GM19043 (cell line): ENCODE measurements around the gene INSR.

Experiments
- ATAC-seq: cut with Tn5 transposase; IDR thresholded peaks from one replicate; pipeline ENCODE4 v1.9.1; 2021; ENCODE audit warnings: low read depth; ENCODE audit not compliant: unreplicated experiment

Gene INSR

GRCh38 chr19:7063764-7064418 is 230.3 kb downstream of the INSR start:
- ATAC-seq = no peak

GRCh38 chr19:7063339-7063738 is 230.9 kb downstream of the INSR start:
- ATAC-seq = no peak
